Right renal pelvis (tissue), 4 donors: Measurements from ENCODE around the gene CCNB1IP1. TPM values are rescaled to one million over a fixed set of nuclear protein-coding genes. Genes with fewer than 3 reads are reported as not detected.

Experiments
- polyA plus RNA-seq, 4 donors: library from polyadenylated mRNA; unstranded; fragments of 120-200 nt; gene quantifications; one replicate each; pipeline ENCODE4 v1.2.1, GENCODE V29; 2013; ENCODE audit not compliant: insufficient read length in 4 of 4

Gene CCNB1IP1
- polyA plus RNA-seq, 4 donors: 115 to 132 (median 117) TPM

Other genes with a start within 250 kb of the CCNB1IP1 start
- gene OR4K17, start 222.5 kb downstream of the CCNB1IP1 start, polyA plus RNA-seq: under 1 TPM in 3 of 4 donors, not detected in 1; 0.03 to 0.04 (median 0.04) TPM
- gene OR4N5, start 194.5 kb downstream of the CCNB1IP1 start, polyA plus RNA-seq: not detected
- gene OR11G2, start 142.4 kb downstream of the CCNB1IP1 start, polyA plus RNA-seq: under 1 TPM in 1 of 4 donors, not detected in 3; 0.03 TPM
- gene OR11H6, start 109.6 kb downstream of the CCNB1IP1 start, polyA plus RNA-seq: not detected
- gene OR11H7, start 104.3 kb downstream of the CCNB1IP1 start, polyA plus RNA-seq: under 1 TPM; 0.23 to 0.39 (median 0.30) TPM
- gene OR11H4, start 94.0 kb downstream of the CCNB1IP1 start, polyA plus RNA-seq: not detected
- gene TTC5, start 27.3 kb downstream of the CCNB1IP1 start, polyA plus RNA-seq: 10 to 100 TPM; 25.4 to 27.5 (median 26.9) TPM
- gene PARP2, start 10.4 kb upstream of the CCNB1IP1 start, polyA plus RNA-seq: 10 to 100 TPM; 45.2 to 63.2 (median 55.0) TPM
- gene TEP1, start 80.2 kb upstream of the CCNB1IP1 start, polyA plus RNA-seq: 10 to 100 TPM; 14.4 to 22.5 (median 17.6) TPM
- under 1 TPM; 0.30 to 0.54 (median 0.49) TPM for gene KLHL33, start 102.9 kb upstream of the CCNB1IP1 start, polyA plus RNA-seq
- gene OSGEP, start 121.5 kb upstream of the CCNB1IP1 start, polyA plus RNA-seq: 10 to 100 TPM; 42.0 to 59.7 (median 48.8) TPM
- 100 to 1,000 TPM; 318 to 344 (median 328) TPM for gene APEX1, start 121.9 kb upstream of the CCNB1IP1 start, polyA plus RNA-seq
- gene PIP4P1, start 128.2 kb upstream of the CCNB1IP1 start, polyA plus RNA-seq: 10 to 100 TPM; 34.1 to 38.0 (median 36.4) TPM
- gene PNP, start 136.1 kb upstream of the CCNB1IP1 start, polyA plus RNA-seq: 10 to 100 TPM; 58.0 to 95.0 (median 65.5) TPM
- under 1 TPM in 2 of 4 donors, not detected in 2; 0.30 to 0.43 TPM for gene RNASE10, start 172.3 kb upstream of the CCNB1IP1 start, polyA plus RNA-seq
- not detected for gene RNASE9, start 227.8 kb upstream of the CCNB1IP1 start, polyA plus RNA-seq